Epithelial cell of proximal tubule (primary cell): ENCODE measurements around the gene CCDC57. TPM values are rescaled to one million over a fixed set of nuclear protein-coding genes. Genes with fewer than 3 reads are reported as not detected.

Experiments
- DNase-seq: peaks from one replicate; pipeline ENCODE4 v3.0.0-alpha.2; 2011; ENCODE audit warnings: low read depth
- H3K4me3 ChIP-seq: 2 replicates; pipeline ENCODE4 v1.5.1; 2011; ENCODE audit warnings: low read depth, mild to moderate bottlenecking, low read length
- total RNA-seq: library from RNA; depleted of rRNA; stranded (reverse); fragments of >200 nt; gene quantifications from 2 replicates; pipeline ENCODE4 v1.2.3, GENCODE V29; 2015
- TF ChIP-seq, protein P1 (sequence below): conservative IDR thresholded peaks from 2 replicates; pipeline ENCODE4 v1.5.1; 2012; ENCODE audit warnings: low read depth, mild to moderate bottlenecking, low read length

Gene CCDC57
- total RNA-seq, 1 donor from 2014 or later: 10.8 TPM

- TF ChIP-seq, protein P1, sequence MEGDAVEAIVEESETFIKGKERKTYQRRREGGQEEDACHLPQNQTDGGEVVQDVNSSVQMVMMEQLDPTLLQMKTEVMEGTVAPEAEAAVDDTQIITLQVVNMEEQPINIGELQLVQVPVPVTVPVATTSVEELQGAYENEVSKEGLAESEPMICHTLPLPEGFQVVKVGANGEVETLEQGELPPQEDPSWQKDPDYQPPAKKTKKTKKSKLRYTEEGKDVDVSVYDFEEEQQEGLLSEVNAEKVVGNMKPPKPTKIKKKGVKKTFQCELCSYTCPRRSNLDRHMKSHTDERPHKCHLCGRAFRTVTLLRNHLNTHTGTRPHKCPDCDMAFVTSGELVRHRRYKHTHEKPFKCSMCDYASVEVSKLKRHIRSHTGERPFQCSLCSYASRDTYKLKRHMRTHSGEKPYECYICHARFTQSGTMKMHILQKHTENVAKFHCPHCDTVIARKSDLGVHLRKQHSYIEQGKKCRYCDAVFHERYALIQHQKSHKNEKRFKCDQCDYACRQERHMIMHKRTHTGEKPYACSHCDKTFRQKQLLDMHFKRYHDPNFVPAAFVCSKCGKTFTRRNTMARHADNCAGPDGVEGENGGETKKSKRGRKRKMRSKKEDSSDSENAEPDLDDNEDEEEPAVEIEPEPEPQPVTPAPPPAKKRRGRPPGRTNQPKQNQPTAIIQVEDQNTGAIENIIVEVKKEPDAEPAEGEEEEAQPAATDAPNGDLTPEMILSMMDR: no peak
- no peak for DNase-seq
- no peak overlapping the region for H3K4me3 ChIP-seq
These were observed 99.2 kb downstream of the CCDC57 start for GRCh38 chr17:82113422-82113821.

DNA sequence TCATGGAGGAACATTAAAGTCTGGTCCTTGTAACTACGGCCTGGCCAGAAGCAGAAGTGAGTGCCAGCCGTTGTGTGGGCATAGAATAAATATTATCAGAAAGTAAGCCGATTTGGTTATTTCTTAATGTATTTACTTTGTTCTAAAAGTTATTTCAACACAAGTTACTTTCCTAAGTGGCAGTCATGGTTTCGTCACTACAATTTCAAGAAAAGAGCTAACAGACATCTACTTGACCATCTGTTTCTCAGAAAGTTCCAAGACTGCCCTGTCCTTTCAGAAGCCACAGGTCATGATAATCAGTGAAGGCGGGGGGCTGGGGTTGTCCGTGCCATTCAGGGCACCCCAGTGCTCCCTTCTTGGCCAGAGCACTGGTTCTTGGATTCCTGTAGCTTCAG, 99.7 kb downstream of the CCDC57 start:
- no peak for DNase-seq
- TF ChIP-seq, protein P1: no peak
- no peak overlapping the region for H3K4me3 ChIP-seq

GRCh38 chr17:82112181-82112913, 100.3 kb downstream of the CCDC57 start:
- H3K4me3 ChIP-seq: no peak overlapping the region
- DNase-seq: no peak
- TF ChIP-seq, protein P1: no peak

GRCh38 chr17:82110298-82110697, 102.3 kb downstream of the CCDC57 start:
- H3K4me3 ChIP-seq: no peak overlapping the region
- TF ChIP-seq, protein P1: no peak
- DNase-seq: no peak

DNA sequence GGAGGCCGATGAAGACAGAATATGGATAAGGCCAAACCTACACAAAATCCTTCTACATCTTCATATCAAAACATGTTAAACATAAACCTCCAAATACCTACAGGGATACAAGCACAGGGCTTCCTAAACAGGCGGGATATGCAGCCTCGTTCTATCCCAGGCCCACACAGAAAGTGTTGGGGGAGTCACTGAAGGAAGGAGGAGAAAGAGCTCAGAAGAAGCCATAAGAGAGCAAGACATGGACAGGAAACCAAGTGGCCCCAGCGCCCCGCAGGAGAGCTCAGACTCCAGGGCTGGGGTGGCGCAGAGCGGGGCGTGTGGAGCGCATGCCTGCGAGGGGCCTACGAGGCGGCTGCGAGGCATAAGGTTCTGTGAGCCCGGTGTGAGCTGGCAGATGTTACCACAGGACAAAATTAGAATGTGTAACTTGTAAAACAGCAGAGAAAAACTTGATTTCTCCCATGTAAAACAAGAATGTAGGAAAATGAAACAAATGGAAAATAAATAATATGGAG, 103.6 kb downstream of the CCDC57 start:
- TF ChIP-seq, protein P1: no peak
- DNase-seq: no peak
- no peak overlapping the region for H3K4me3 ChIP-seq

DNA sequence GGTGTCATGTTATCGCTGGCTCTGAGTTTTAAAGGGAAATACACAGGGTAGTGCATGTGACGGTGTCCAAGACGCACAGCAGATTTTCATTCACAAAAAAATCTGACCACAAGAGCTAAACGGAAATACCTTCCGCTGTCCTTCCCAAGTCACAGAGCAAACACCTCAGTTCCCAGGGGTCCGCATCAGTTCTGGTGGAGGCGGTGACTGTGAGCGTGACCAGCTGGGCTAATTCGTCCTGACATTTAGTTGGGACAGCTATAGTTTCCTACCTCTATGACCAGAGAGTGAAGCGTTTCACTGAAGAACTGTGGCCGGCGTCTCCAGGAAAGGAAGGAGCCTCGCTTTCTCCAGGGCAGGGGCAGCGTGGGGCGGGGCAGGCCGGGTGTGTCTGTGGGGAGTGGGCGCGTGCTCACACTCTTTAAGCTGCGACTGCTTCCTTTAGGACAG, 104.1 kb downstream of the CCDC57 start:
- TF ChIP-seq, protein P1: no peak
- no peak overlapping the region for H3K4me3 ChIP-seq
- DNase-seq: no peak

- no peak for DNase-seq
- H3K4me3 ChIP-seq: no peak overlapping the region
- TF ChIP-seq, protein P1: no peak
These were observed 104.6 kb downstream of the CCDC57 start for GRCh38 chr17:82108038-82108437.
